ENCODE measurements around the gene NUFIP1.

NUFIP1 gene

DNA sequence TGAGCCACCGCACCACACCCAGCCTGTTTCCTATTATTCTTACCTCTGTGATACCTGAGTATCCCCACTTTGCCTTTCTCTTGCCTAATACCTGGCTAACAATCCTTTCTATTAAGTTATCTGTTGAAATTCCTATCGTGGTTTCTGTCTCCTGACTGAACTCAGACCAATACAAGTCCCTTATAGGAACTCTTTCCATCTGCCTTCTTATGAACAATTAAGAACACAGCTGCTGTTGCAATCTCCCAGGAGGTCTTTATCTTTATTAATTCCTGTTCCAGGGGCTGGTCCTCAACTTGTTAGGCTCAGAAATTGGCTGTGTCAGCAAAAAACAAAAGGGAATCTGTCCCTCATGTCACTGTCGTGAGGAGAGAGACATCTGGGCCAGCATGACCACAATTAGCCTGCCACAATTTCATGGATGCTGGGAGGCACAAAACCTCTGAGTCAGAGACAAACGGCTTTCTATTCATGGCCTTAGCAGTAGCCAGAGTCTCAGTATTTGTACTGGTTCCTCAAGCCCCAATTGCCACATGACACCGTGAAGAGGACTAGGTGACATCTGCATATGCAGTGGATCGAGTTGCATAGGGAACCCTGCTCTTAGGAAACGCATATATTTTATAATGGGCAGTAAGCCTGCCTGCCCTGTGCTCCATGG, 58.2 kb downstream of the NUFIP1 start:
- Mint-ChIP-seq H3K36me3 (ENCODE audit: low read depth) (no peaks in the 10 kb centered on the region), H3K27ac (peak overlapping the region in 1 of 3 experiments; percentile 6), H3K27me3 (ENCODE audit: low read depth) (no peaks in the 10 kb centered on the region), H3K4me3 (no peak overlapping the region), H3K9me3 (no peaks in the 10 kb centered on the region), H3K4me1 (peaks cover 13% of the 10 kb centered on the region)
- TF ChIP-seq, protein P1, sequence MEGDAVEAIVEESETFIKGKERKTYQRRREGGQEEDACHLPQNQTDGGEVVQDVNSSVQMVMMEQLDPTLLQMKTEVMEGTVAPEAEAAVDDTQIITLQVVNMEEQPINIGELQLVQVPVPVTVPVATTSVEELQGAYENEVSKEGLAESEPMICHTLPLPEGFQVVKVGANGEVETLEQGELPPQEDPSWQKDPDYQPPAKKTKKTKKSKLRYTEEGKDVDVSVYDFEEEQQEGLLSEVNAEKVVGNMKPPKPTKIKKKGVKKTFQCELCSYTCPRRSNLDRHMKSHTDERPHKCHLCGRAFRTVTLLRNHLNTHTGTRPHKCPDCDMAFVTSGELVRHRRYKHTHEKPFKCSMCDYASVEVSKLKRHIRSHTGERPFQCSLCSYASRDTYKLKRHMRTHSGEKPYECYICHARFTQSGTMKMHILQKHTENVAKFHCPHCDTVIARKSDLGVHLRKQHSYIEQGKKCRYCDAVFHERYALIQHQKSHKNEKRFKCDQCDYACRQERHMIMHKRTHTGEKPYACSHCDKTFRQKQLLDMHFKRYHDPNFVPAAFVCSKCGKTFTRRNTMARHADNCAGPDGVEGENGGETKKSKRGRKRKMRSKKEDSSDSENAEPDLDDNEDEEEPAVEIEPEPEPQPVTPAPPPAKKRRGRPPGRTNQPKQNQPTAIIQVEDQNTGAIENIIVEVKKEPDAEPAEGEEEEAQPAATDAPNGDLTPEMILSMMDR (IDR thresholded peaks at IDR 0.05; ENCODE audit: unreplicated experiment in 3 of 3): no peak

DNA sequence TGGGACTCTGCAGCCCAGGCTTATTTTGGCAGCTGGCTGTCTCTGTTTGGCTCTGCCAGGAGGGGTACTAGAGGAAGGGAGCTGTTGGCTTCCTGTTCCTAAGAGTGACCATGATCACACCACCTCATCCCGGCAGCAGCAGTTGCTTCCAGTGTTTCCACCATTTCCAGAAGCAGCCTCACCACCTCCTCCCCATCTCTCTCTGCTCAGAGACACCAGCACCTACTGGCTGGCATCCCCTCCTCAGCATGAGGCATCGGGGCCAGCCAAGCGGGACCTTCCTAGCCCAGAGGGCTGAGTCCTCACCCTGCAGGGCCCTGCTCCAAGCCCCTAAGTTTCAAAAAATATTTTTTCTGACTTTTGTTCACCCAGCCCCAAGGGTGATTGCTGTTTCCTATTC, 59.0 kb downstream of the NUFIP1 start:
- H3K36me3 Mint-ChIP-seq (ENCODE audit: low read depth): no peaks in the 10 kb centered on the region
- H3K4me1 Mint-ChIP-seq: peaks cover 13% of the 10 kb centered on the region
- H3K27me3 Mint-ChIP-seq (ENCODE audit: low read depth): no peaks in the 10 kb centered on the region
- no peaks in the 10 kb centered on the region for H3K9me3 Mint-ChIP-seq
- H3K27ac Mint-ChIP-seq: no peak overlapping the region
- no peak overlapping the region for H3K4me3 Mint-ChIP-seq
- TF ChIP-seq, protein P1 (IDR thresholded peaks at IDR 0.05; ENCODE audit: unreplicated experiment in 3 of 3): no peak

DNA sequence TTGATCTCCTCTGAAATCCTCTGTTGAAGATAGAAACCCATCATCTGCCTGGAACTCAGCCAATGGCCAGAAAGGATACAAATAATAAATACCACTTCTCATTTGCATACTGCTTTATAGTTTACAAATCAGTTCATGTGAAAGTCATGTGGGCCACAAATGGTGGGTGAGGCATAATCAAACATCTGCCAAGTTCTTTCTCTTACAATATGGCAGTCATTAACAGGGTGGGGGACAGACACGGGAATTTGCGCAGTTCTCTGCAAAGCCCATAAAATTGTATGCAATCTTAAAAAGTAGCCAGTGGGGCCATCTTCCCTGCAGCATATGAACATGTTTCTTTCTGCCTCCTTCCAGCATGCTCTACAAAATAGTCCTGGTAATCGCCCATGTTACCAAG, 59.6 kb downstream of the NUFIP1 start:
- TF ChIP-seq, protein P1 (IDR thresholded peaks at IDR 0.05; ENCODE audit: unreplicated experiment in 3 of 3): no peak
- Mint-ChIP-seq H3K27ac (no peak overlapping the region), H3K9me3 (no peaks in the 10 kb centered on the region), H3K36me3 (ENCODE audit: low read depth) (no peaks in the 10 kb centered on the region), H3K4me3 (no peak overlapping the region), H3K4me1 (peaks cover 13% of the 10 kb centered on the region), H3K27me3 (ENCODE audit: low read depth) (no peaks in the 10 kb centered on the region)

DNA sequence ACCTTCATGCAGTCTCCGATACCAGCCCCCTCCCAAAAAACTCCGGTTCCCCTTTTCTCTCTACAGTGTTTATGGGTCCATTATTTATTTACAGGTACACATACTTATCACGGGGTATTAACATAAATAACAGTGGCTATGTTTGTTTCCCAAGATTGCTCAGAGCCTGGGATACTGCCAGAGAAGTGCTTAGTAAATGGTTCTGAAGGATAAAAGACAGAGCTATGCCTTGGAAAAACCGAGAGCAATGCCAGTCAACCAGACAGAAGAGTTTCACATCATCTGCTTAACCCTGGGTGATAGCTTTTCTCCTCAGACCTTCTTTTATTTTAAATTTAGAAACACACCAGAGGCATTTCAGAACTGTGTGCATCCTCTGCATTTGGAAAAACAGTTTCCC, 61.3 kb downstream of the NUFIP1 start:
- H3K27ac Mint-ChIP-seq: no peak overlapping the region
- no peaks in the 10 kb centered on the region for H3K9me3 Mint-ChIP-seq

DNA sequence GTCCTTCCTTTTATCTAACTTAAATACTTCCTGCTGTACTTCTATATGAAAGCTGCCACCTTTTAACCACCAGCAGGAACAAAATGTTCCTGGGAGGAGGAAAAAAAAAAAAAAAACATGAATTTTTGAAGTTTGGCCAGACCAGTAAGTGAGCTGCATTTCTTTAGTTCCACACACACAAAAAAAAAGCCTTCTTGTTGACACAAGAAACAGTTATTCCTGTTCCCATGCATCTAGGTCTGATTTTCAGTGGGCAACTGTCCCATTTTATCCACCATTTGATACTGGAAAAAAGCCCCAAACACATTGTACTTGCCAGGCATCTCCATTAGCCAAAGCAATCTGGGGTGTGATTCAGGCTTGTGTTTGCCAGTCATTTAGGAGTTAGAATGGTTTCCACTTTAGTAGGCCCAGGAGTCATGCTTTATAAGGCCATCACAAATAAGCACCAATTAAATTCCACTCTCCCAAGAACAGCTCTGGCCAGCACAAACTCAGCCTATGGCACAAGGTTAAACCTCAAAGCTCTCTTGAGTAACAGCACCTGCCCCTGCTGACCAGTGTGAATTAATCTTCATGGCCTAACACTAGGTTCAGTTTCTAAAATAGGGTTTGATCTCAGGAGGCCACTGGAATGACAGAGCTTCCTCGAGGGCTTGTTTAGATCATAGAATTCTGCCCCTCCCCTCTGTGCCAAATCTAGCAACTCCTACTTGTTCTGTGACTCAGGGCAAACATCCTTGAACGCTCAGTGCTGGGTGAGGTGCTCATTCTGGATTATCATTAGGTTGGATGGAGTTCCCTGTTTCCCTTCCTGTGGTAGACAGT, 67.1 kb downstream of the NUFIP1 start:
- no peaks in the 10 kb centered on the region for H3K9me3 Mint-ChIP-seq
- TF ChIP-seq, protein P1 (IDR thresholded peaks at IDR 0.05; ENCODE audit: unreplicated experiment in 3 of 3): no peak
- H3K4me1 Mint-ChIP-seq: peaks cover 10% of the 10 kb centered on the region
- H3K27me3 Mint-ChIP-seq (ENCODE audit: low read depth): no peaks in the 10 kb centered on the region
- H3K27ac Mint-ChIP-seq: peak overlapping the region; percentile 72 to 80 (median 78)
- peak overlapping the region in 2 of 3 experiments; percentile 9 to 52 for H3K4me3 Mint-ChIP-seq
- H3K36me3 Mint-ChIP-seq (ENCODE audit: low read depth): no peaks in the 10 kb centered on the region

More for the DNA sequence above, 61.3 kb downstream of the NUFIP1 start:
- Mint-ChIP-seq H3K36me3 (ENCODE audit: low read depth) (no peaks in the 10 kb centered on the region), H3K4me1 (peaks cover 11% of the 10 kb centered on the region), H3K4me3 (no peak overlapping the region), H3K27me3 (ENCODE audit: low read depth) (no peaks in the 10 kb centered on the region)
- TF ChIP-seq, protein P1 (IDR thresholded peaks at IDR 0.05; ENCODE audit: unreplicated experiment in 3 of 3): no peak

All from nephron (organoid).